ENCODE data around the gene XRCC3. TPM values are rescaled to one million over a fixed set of nuclear protein-coding genes. Genes with fewer than 3 reads are reported as not detected.

XRCC3 gene
- total and polyA plus RNA-seq, 3 donors from 2014 or later, result 16.6 to 41.1 (median 40.3) TPM

DNA sequence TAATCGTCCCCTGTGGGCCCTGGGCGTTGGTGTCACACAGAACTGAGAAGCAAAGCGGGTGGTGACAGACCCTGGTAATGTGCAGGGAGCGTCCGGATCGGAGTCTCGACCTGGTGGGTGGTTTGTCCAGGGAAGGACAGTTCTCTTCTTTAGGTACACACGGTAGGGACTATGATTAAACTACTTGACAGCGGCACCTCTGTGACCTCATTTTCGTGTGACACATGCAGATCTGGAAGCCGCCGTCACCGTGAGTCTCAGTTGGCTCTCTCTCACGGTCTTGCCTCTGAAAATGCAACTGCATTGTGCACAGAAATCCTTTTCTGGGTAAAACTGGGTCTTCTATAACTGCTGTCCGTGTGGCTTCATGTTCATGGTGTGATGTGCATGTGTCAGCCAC, 32.1 kb downstream of the XRCC3 start:
- Histone ChIP-seq H3K27me3 (no peaks in the 10 kb centered on the region), H3K9me3 (no peaks in the 10 kb centered on the region), H3K4me3 (no peak overlapping the region), H3K4me1 (no peaks in the 10 kb centered on the region), H3K36me3 (ENCODE audit: low read depth, missing control alignments) (no peaks in the 10 kb centered on the region), H3K27ac (no peak overlapping the region)
- intact Hi-C loops (cut with DNase I; ENCODE audit: low total_unique reads), result no loop called here
- DNase-seq, result no peak
- 82 to 85% methylated on average over 15 of the region's 15 CpGs for WGBS, 2 donors
- TF ChIP-seq POLR2A (IDR thresholded peaks at IDR 0.05) (no peak), CTCF (IDR thresholded peaks at IDR 0.05) (no peak)

- H3K9me3 ChIP-seq, result no peaks in the 10 kb centered on the region
- TF ChIP-seq CTCF (IDR thresholded peaks at IDR 0.05) (no peak), POLR2A (IDR thresholded peaks at IDR 0.05) (no peak)
- no peak for DNase-seq
- no peak overlapping the region for H3K27ac ChIP-seq
- H3K27me3 ChIP-seq, result no peaks in the 10 kb centered on the region
- 82 to 84% methylated on average over 17 of the region's 17 CpGs for WGBS, 2 donors
- intact Hi-C loops (cut with DNase I; ENCODE audit: low total_unique reads), result no loop called here
- H3K4me3 ChIP-seq, result no peak overlapping the region
- H3K36me3 ChIP-seq (ENCODE audit: low read depth, missing control alignments), result no peaks in the 10 kb centered on the region
- H3K4me1 ChIP-seq, result no peaks in the 10 kb centered on the region
These were observed 34.6 kb downstream of the XRCC3 start for GRCh38 chr14:103680491-103681231.

DNA sequence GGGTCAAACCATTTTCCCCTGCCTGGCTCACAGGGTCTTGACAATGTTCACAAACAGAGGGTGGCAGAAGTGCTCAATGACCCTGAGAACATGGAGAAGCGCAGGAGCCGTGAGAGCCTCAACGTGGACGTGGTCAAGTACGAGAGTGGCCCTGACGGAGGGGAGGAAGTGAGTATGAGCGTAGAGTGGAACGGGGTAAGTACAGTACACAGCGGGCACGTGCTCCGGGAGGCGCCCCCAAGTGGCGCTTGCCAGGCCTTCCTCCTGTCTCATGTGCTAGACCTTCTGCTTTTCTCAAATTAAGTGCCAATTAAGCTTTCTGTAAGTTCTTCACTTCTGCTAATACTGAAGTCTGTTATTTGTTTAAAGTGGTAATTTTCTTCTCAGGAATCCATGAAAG, 35.9 kb downstream of the XRCC3 start:
- intact Hi-C loops (cut with DNase I; ENCODE audit: low total_unique reads), result no loop called here
- no peaks in the 10 kb centered on the region for H3K36me3 ChIP-seq (ENCODE audit: low read depth, missing control alignments)
- WGBS, 2 donors, result 52 to 54% methylated on average over 11 to 13 of the region's 13 CpGs
- no peaks in the 10 kb centered on the region for H3K4me1 ChIP-seq
- H3K4me3 ChIP-seq, result no peak overlapping the region
- peak in 2 of 3 experiments; percentile 11 to 40 for TF ChIP-seq CTCF (IDR thresholded peaks at IDR 0.05)
- no peak for TF ChIP-seq POLR2A (IDR thresholded peaks at IDR 0.05)
- H3K9me3 ChIP-seq, result no peaks in the 10 kb centered on the region
- DNase-seq, result peak; percentile 62
- H3K27ac ChIP-seq, result no peak overlapping the region
- no peaks in the 10 kb centered on the region for H3K27me3 ChIP-seq

DNA sequence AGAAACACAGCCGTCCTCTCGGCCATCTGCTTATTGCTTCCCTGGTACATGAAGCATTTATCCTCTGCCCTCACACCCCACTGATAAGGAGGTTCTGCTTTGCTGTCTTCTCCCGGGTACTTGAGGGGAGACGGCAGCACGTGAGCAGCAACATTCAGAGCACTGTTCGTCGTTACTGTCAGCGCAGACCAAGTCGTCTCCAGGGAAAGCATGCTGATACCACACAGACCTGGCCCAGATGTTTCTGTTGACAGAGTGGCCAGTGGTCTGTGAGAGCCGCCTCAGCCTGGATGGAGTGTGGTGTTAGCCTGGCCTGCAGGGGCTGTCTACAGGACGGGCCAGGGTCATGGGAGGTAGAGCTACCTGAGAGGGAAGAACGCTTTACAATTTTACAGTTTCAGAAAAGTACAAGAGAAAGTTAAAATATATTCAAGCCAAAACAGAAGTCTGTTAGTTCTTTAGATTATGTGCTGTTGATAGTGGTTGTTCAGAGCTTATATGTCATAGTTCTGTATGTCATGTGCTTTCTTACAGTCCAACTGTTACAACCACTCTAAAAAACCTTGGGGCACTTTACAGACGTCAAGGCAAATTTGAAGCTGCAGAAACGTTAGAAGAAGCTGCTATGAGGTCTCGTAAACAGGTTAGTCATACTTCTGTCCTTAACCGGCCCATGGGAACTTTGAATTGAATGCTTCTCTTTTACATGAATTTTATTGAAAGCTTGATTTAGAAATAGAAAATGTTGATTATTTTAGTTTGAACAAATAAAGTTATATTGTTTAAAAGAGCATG, 38.2 kb downstream of the XRCC3 start:
- intact Hi-C loops (cut with DNase I; ENCODE audit: low total_unique reads), result no loop called here
- 74 to 75% methylated on average over 16 of the region's 16 CpGs for WGBS, 2 donors
- no peaks in the 10 kb centered on the region for H3K36me3 ChIP-seq (ENCODE audit: low read depth, missing control alignments)
- H3K4me3 ChIP-seq, result no peak overlapping the region
- H3K4me1 ChIP-seq, result no peaks in the 10 kb centered on the region
- no peak overlapping the region for H3K27ac ChIP-seq
- H3K9me3 ChIP-seq, result no peaks in the 10 kb centered on the region
- DNase-seq, result no peak
- no peaks in the 10 kb centered on the region for H3K27me3 ChIP-seq
- TF ChIP-seq POLR2A (IDR thresholded peaks at IDR 0.05) (no peak), CTCF (IDR thresholded peaks at IDR 0.05) (no peak)

All from testis (tissue), 3 donors.